HG02642 (cell line): ENCODE results near the gene C7.
A peak's percentile ranks its signal among the peaks of the same experiment; 100 is the strongest.
"Not testable (repeated sequence)": the region's sequence is repeated elsewhere in the genome, so short reads cannot be mapped to it uniquely, and the experiment has no call there.

Source experiments
- ATAC-seq: cut with Tn5 transposase; IDR thresholded peaks from one replicate; pipeline ENCODE4 v1.9.1; 2021; ENCODE audit warnings: mild to moderate bottlenecking; ENCODE audit not compliant: unreplicated experiment, poor library complexity

Gene C7

GRCh38 chr5:40909264-40909663 lies at the start of gene C7:
C7 (plus strand) TSS chr5:40909497; CDS start chr5:40909611, 114 bp downstream.
- ATAC-seq, result no peak

DNA sequence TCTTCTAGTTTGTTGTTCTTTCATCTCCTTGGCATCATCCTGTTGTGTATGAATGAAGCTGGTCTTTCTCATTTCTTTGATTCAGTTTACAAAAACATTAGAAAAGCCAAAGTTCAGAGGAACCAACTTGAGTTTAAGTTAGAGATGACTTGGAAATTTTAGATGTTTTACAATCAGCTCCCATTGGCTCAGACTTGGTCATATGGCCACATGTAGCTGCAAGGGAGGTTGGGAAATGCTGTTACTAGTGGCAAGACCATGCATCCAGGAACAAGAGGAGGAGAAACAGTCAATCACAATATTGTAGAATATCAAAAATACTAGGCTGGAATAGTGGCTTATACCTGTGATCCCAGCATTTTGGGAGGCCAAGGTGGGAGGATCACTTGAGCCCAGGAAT lies 48.6 kb upstream of the C7 start:
- no peak for ATAC-seq

- ATAC-seq, result not testable (repeated sequence)
Observed at GRCh38 chr5:40865004-40865403, 44.3 kb upstream of the C7 start.

GRCh38 chr5:40866844-40867243 lies 42.5 kb upstream of the C7 start:
- no peak for ATAC-seq

DNA sequence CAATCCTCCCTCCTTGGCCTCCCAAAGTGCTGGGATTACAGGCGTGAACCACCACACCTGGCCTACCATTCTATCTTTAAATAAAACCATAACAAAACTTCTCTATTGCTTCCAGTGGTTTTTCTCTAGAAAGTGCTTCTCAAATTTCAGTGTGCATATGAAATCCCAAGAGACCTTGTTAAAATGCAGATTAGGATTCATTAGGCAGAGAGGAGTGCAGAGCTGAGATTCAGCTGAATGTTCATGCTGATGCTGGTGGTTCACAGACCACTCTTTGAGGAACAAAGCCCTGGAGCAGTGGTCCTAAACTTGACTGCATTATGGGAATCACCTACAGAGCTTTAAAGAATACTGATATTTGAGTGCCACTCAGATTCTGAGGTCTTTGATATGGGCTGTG lies 39.9 kb upstream of the C7 start:
- ATAC-seq, result no peak

GRCh38 chr5:40871177-40871576 lies 38.1 kb upstream of the C7 start:
- ATAC-seq, result no peak

GRCh38 chr5:40872253-40872652 lies 37.0 kb upstream of the C7 start:
- ATAC-seq, result not testable (repeated sequence)

- ATAC-seq, result no peak
Observed at GRCh38 chr5:40873286-40873880, 35.9 kb upstream of the C7 start.

- ATAC-seq, result no peak
Observed at GRCh38 chr5:40875958-40876357, 33.3 kb upstream of the C7 start.

DNA sequence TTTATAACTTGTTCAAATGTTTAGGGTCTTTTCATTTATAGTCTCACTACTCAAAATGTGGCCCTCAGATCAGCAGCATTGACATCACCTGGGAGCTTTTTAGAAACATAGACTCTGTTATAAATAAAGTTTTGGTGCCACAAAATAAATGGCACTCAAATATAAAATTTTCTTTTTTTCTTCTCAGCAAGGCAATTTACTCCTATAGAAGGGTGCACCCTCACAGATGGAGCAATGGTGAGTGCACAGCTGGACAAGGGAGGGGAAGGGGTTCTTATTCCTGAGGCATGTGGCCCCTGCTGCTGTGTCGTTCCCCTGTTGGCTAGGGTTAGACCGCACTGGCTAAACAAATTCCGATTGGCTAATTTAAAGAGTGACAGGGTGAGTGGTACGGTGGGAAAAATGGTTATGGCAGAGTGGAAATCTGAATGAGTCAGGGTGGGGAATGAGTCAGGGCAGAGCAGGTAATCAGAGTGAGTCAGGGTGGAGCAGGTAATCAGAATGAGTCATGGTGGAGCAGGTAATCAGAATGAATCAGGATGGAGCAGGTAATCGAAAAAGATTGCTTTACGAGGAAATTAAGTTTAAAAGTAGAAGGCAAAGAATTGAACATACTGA lies 31.8 kb upstream of the C7 start:
- ATAC-seq, result no peak

DNA sequence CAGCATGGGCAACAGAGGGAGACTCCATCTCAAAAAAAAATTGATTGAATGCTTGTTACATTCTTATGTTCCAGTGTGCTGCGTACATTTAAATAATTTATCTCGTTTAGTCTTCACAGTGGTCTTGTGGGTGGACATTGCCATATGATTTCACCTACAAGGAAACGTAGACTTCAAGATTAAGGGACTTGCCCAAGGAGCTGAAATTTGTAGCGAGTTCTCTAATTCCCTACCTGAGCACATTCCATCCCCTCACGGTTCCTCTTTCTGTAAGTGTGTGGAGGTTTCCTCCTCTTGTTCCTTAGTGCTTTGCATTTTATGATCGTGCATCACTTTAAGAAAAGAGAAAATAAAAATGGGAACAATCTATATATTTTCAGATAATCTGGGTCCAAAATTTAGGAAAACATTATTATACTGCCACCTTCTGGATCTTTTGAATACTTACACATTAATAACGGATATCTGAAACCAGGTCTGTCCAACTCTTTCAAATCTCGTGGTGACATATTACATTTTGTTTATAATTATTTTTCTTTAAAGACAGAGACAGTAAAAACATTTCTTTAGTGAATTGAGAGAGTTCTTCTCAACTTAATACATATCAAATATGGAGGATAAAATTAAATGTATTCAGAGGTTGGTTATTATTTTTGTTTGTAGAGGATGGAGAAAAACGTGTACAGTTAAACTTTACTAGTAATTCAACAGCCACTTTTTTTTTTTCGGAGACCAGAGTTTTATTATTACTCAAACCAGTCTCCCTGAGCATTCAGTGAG lies 29.9 kb upstream of the C7 start:
- ATAC-seq, result no peak

DNA sequence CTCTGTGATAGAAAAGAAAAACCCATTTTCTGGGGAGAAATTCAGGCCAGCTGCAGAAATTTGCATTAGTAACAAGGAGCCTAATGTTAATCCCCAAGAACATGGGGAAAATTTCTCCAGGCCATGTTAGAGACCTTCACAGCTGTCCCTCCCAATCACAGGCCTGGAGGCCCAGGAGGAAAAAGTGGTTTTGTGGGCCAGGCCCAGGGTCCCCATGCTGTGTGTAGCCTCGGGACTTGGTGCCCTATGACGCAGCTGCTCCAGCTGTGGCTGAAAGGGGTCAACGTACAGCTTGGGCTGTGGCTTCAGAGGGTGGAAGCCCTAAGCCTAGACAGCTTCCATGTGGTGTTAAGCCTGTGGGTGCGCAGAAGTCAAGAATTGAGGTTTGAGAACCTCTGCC lies 27.0 kb upstream of the C7 start:
- ATAC-seq, result no peak

- not testable (repeated sequence) for ATAC-seq
Observed at GRCh38 chr5:40883051-40883450, 26.2 kb upstream of the C7 start.

DNA sequence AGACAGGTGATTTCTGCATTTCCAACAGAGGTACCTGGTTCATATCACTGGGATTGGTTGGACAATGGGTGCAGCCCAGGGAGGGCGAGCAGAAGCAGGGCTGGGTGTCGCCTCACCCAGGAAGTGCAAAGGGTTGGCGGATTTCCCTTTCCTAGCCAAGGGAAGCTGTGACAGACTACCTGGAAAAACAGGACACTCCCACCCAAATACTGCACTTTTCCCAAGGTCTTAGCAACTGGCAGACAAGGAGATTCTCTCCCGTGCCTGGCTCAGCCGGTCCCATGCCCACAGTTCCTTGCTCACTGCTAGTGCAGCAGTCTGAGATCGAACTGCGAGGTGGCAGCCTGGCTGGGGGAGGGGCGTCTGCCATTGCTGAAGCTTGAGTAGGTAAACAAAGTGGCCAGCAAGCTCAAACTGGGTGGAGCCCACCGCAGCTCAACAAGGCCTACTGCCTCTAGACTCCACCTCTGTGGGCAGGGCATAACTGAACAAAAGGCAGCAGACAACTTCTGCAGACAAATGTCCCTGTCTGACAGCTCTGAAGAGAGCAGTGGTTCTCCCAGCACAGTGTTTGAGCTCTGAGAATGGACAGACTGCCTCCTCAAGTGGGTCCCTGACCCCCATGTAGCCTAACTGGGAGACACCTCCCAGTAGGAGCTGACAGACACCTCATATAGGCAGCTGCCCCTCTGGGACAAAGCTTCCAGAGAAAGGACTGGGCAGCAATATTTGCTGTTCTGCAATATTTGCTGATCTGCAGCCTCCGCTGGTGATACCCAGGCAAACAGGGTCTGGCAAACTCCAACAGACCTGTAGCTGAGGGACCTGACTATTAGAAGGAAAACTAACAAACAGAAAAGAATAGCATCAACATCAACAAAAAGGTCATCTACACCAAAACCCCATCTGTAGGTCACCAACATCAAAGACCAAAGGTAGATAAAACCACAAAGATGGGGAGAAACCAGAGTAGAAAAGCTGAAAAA lies 13.6 kb upstream of the C7 start:
- not testable (repeated sequence) for ATAC-seq

- peak; percentile 90 for ATAC-seq
Observed at GRCh38 chr5:40904205-40904993, 4.9 kb upstream of the C7 start.

GRCh38 chr5:40904994-40905306 lies 4.3 kb upstream of the C7 start:
- ATAC-seq, result no peak

GRCh38 chr5:40906351-40906751 lies 2.9 kb upstream of the C7 start:
- ATAC-seq, result no peak

DNA sequence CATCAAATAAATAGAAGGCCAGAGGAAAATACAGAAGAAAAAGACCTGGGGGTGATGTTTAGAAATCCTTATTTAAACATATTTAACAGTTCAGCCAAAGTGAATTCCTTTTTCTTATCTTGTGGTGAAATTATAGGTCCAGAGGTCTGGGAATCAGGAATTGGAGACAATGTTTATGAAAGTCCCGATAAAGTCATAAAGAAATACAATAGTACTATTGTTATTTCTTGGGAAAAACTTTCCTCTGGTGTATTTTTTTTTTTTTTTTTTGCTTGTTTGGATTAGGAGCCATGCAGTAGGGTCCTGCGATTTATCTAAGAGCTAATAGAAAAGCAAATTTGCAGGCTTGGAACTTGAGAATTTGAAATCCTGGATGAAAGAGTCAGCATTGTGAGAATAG lies 426 bp downstream of the C7 start:
- no peak for ATAC-seq

DNA sequence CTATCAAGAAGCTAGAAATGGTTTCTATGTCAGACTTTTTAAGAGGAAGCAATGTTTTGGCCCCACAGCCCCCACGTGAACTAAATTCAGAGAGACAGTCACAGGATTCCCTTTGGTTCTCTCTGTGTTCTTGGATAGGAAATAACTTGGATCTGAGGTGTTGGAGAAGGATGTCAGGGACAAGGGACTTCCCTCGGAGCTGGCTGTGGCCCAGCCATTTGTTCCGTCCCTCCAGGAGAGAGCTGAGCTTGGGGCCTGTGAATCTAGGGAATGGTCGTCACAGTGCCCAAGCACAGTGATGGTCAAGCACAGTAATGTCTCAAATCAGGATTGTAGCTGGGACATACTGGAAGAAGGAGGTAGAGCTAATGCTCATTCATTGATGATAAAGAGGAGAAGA lies 2.0 kb downstream of the C7 start:
- ATAC-seq, result no peak

- ATAC-seq, result no peak
Observed at GRCh38 chr5:40914835-40915234, 5.5 kb downstream of the C7 start.
